Vagina (tissue), 2 donors: Measurements from ENCODE around the gene TMPRSS3.

Experiments
- POLR2A ChIP-seq, 2 donors: fragments of 450-650 bp; IDR thresholded peaks; one replicate each; pipeline ENCODE4 v1.6.1; 2017; ENCODE audit warnings: antibody characterized with exemption in 2 of 2, mild to moderate bottlenecking in 2 of 2, moderate library complexity in 2 of 2
- POLR2AphosphoS5 ChIP-seq, 2 donors: sonication (generic); formaldehyde crosslinking; IDR thresholded peaks; one replicate each; pipeline ENCODE4 v1.9.0; 2017; ENCODE audit warnings: antibody characterized with exemption in 2 of 2, mild to moderate bottlenecking in 2 of 2, low read depth in 1 of 2; ENCODE audit not compliant: insufficient read depth in 1 of 2
- TF ChIP-seq, protein P1 (sequence below), 3 experiments: fragments of 450-650 bp in 2 of 3; fragments of 200-600 bp in 1 of 3; sonication (generic) in 1 of 3; IDR thresholded peaks; one replicate each; pipeline ENCODE4 v1.5.1; 2017 to 2019; ENCODE audit warnings: antibody characterized with exemption in 3 of 3, mild to moderate bottlenecking in 2 of 3, moderate library complexity in 2 of 3

DNA sequence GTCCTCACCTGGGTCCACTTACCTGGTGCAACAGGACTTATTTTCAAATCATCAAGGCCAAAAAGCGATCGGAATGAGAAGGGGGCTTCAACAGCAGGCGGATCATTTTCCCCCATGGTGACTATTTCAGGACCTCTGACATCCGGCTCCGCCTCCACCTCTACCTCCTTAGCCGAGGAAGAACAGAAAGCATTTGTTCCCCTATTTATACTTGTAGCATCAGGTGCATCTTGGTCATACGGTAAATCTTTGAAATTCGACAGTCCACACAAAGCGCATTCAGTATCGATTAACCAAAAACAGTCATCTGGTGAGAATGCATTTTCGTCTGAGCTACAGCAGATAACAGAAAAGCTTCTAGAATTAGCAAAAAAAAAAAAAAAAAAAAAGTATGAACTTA, 550 bp downstream of the TMPRSS3 start:
- TF ChIP-seq, protein P1, sequence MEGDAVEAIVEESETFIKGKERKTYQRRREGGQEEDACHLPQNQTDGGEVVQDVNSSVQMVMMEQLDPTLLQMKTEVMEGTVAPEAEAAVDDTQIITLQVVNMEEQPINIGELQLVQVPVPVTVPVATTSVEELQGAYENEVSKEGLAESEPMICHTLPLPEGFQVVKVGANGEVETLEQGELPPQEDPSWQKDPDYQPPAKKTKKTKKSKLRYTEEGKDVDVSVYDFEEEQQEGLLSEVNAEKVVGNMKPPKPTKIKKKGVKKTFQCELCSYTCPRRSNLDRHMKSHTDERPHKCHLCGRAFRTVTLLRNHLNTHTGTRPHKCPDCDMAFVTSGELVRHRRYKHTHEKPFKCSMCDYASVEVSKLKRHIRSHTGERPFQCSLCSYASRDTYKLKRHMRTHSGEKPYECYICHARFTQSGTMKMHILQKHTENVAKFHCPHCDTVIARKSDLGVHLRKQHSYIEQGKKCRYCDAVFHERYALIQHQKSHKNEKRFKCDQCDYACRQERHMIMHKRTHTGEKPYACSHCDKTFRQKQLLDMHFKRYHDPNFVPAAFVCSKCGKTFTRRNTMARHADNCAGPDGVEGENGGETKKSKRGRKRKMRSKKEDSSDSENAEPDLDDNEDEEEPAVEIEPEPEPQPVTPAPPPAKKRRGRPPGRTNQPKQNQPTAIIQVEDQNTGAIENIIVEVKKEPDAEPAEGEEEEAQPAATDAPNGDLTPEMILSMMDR (IDR thresholded peaks at IDR 0.05): no peak
- no peak for TF ChIP-seq POLR2AphosphoS5 (IDR thresholded peaks at IDR 0.05; ENCODE audit: insufficient read depth in 1 of 2, low read depth in 1 of 2)
- no peak for TF ChIP-seq POLR2A (IDR thresholded peaks at IDR 0.05)
